HK-2 (cell line): Measurements from ENCODE around the gene GNAO1.

Source experiments
- DNase-seq: peaks from one replicate; pipeline ENCODE4 v3.0.0-alpha.2; 2018; ENCODE audit not compliant: unreplicated experiment

The GNAO1 gene

DNA sequence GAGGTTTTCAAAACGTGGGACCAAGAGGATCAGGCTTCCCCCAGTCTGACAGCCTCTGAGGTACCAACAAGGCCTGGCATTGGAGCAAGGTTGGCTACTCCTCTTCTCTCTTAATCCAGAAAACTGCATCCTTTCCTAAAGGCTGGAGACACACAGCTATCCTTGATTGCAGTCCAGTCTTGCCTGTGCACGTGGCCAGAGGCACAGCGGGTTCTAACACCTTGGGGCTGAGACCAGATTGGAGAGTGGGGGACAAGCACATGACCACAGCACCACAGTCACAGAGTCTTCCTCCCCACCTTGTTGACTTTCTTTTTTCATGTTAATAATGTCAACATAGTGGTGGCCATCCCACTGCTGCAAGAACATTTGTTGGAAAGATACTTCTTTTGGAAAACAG, 46.9 kb downstream of the GNAO1 start:
- no peak for DNase-seq

DNA sequence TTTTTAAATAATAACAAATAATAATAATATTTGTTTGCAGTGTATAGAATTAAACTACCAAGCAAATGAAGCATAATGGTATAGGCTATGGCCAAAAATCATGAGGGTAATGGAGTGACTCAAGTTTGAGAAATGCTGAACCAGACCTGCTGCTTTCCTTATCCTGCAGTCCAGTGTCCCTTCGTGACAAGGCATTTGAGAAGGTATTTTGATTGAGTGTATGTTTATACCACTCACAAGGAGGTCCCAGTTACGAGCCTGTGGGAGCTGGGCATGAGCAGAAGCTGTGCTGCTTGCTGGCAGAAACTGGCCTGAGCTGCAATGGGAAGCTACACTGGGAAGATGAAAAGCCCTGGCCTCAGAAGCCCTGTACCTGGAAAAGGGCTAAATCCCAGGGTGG, 50.3 kb downstream of the GNAO1 start:
- no peak for DNase-seq

DNA sequence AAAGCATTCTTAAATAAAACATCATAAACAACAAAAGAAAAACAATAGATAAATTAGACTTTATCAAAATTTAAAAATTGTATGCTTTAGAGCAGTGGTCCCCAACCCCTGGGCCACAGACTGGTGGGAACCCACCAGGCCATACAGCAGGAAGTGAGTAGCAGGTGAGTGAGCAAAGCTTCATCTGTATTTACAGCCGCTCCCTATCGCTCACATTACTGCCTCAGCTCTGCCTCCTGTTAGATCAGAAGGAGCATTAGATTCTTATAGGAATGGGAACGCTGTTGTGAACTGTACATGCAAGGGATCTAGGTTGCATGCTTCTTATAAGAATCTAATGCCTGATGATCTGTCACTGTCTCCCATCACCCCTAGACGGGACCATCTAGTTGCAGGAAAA, 51.5 kb downstream of the GNAO1 start:
- DNase-seq, result no peak

DNA sequence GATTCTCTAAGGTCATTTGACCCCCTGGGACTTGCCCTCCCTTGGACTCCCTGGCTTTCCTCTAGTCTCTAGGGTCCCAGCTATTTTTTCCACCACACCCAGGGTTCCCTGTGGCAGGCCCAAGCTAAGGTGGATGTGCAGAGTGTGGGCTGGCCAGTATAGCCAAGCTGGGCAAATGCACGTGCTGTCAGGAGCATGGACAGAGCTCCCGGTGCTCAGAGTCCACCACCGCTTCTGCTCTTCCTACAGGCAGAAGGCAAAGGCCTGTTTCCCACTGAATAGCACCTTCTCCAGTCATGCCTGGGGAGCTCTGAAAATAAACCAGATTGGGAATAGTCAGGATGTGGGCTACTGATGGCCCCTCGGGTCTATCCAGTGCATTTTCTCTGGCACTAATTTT, 53.3 kb downstream of the GNAO1 start:
- DNase-seq, result no peak

DNA sequence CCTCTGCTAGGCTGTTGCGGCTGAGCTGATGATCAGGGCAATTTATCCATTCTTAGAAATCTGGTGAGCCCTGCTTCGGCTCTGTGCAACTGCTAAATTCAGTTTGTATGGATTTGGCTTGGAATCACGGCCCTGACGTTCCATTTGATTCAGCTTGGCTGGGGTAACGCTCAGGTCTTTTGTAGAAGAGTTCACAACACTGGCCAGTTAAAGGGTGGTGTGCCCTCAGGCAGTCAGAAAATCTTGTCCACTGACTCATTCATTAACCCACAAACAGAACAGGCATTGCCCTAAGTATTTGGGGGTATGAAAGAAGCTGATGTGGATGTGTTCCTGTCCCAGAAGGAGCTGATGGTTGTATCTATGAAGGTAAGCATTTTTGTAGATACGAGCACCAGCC, 53.9 kb downstream of the GNAO1 start:
- no peak for DNase-seq

DNA sequence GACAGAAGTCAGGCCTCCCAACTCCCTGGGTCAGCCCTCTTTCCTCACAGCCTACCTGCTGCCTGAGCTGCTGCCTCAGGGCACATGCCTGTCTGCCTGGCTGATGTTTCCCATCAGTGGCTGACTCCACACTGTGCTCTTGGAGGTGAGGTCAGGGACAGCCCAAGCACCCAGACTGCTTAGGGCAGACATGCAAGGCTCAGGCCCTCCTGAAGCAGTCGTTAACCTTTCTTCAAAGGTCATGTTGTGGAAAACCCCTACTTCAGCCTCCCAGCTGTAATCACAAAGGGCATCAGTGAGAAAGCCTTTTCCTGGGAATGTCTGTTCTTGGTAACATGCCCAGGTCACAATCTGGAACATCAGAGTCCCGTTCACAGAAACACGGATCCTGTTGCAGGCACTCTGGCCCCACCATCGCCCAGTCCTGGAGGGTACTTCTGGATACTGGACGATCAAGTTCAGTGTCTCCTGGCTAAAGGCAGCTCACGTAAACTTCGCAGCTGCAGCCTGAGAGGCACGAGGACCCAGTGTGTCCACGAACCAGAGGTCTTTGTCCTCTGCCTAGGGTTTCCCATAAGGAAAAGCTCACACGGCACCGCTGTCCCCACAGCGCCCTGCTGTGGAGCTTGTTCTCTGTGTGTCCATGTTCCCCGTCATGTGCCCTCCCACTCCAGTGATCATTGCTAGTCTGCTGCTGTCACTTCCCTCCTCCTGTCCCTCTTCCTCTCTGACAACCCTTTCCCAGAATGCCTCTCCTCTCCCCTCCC, 54.9 kb downstream of the GNAO1 start:
- peak; percentile 58 for DNase-seq

DNA sequence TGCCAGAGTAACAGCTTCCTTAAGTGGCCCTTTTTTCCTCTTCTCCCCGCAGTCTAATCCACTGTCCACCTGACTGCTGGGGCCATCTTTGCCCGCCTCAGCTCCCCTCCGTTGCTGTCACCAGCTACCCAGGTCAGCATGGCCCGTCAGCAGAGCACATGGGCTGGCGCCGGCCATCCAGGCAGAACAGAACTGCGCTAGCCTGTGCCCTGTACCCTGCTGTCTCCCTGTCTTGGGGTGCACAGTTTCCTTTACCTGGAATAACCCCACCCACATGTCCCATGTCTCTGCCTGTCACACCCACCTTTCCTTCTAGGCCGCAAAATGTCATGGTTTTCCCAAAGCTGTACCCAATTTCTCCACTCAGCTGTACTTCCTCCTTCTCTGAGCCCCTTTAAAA, 55.7 kb downstream of the GNAO1 start:
- no peak for DNase-seq

DNA sequence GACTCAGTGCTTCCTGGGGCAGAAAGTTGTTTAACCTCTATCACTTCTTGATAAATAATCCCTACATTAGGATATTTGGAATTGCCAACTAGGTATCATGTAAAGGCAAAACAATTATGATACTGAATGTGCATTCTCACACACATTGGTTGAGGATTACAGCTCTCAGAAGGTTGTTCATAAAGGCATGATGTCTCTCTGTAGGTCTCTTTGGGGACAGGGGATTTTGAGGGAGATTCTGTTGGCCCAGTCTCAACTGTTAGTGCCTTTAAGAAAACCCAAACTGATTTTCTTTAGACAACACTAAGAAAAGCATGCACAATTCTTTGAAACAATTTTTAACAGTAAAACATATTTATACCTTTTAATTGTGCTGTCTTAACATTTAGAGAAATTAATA, 56.5 kb downstream of the GNAO1 start:
- DNase-seq, result no peak

DNA sequence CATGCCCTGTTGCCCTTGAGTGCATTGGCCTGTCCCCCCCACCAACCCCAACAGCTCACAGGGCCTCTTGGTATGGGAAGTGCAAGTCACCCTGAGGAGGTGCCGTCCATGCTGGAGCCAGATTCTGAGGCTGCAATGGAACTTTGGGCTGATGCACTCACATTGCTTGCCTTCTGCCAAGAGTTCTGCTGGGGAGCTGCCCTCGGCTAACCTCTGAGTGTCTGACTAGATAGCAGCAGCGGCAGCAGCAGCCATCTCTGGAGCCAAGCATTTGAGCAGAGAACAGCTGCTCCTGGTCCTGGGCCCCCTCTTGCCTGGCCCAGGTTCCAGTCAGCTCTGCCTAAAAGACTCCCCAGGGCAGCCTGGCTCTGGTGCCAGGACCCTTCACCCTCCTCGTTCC, 61.5 kb downstream of the GNAO1 start:
- no peak for DNase-seq

DNA sequence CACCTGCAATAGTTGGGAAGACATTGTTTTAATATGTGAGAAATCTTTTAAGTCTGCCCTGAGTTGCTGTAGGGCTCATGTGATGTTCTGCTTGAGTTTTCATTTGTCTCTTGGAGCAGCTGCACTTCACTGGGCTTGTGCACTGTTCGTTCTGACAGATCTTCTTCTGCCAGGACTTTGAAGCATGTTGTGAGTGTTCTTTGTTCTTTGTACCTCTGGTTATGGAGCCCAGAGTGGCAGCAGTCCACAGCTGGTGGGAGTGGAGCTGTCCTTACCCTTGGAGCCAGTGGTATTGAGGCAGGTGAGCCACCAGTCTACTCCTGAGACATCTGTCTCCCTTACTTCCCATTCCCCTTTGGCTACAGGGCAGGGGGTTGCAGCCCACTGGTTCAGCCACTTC, 64.6 kb downstream of the GNAO1 start:
- DNase-seq, result no peak

DNA sequence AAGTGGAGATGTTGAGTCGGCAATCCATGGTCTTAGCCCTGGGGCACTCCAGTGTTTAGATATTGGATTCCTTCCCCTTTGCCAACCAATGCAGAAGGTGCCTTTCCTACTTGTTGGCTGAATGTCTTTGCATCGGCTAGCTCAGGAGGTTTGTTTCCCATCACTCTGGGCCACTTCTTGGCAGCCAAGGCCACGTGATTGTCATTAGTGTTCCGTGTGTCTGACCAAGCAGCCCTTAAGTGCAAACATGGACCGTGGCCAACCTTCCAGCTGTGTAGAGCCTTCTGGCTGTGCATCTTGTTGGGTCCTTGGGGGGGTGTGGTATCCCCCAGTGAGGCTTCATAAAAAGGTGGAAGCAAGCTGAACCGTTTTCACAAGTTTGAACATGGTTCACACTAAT, 66.0 kb downstream of the GNAO1 start:
- no peak for DNase-seq

DNA sequence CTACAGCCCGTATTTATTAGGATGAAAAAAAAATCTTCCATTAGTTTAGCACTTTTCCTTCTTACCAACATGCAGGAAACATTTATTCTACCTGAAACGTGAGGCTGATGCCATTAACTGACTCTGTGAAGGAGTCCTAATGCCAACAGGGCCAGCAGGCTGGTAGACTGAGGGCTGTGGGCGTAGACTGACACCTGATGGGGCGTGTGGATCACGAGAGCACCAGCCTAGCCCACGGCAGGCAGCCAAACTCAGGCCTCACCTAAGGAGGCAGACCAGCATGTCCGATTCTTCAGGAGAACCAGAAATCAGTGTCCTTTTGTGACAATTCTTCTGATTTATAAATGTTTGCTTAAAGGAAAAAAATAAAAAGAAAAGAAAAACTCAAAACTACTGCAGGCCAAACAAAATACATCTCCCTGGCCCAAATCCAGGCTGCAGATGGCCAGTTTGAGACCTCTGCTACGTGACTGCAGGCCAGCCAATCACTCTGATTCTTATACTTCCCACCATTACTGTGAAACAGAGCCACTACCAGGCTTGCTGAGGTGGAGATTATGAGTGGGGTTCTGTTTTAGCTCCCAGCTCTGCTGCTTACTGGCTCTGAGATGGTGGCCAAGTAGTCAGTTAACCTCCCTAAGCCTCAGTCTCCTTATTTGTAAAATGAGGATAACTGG, 66.5 kb downstream of the GNAO1 start:
- no peak for DNase-seq

DNA sequence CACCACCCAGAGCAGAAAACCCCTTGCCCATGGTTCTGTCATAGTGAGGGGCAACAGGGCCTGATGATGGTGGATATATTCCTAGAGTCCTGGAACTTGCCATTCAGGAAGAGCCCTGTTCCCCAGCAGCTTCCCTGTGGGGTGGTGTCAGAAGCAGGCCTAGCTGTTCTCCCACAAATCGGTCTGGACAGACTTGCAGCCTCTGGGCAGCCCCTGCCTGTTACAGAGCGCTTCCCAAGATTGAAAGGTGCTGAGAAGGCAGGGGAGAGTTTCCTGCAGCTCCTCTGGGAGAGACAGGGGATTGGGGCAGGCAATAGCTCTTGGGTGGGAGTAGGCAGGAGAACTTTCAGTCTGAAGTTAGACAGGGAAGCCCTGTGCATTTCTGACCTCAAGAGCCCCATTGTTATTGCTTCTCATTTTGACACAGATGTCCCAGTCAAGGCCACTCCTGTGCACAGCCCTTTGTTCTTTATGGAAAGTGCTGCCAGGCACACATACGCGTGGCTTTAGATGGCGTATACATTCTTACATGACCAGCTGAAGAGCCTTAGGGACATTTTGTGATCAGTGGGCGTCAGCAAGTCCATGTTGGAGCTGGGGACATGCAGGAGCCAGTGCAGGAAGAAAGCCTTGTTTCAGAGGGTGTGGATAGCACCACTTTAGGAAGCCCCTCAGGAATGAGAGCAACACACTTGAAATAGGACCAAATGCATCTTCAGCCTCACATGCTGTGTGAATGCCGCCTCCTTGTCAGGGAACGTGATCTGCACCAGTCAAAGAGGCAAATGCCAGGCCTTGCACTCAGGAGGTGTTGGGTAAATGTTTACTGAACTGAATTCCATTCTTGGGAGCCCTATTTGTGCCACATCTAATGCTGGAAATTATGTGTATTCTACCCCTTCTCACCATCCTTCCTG, 67.5 kb downstream of the GNAO1 start:
- no peak for DNase-seq

DNA sequence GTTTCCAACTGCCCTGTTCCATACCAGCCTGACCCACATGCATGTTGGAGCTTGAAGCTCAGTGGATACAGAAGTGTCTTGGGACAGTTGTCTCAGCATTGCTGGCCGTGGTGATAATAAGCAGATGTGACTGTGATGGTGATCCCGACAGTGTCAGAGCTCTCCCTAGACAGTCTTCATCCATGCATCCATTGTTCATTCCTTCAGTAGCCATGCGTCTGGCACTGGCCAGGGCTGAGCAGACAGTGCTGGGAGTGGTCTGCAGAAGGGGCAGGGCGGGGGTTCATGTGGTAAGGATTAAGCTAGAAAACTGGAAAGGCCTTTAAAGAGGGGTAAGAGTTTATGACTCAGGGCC, 68.1 kb downstream of the GNAO1 start:
- DNase-seq, result no peak

DNA sequence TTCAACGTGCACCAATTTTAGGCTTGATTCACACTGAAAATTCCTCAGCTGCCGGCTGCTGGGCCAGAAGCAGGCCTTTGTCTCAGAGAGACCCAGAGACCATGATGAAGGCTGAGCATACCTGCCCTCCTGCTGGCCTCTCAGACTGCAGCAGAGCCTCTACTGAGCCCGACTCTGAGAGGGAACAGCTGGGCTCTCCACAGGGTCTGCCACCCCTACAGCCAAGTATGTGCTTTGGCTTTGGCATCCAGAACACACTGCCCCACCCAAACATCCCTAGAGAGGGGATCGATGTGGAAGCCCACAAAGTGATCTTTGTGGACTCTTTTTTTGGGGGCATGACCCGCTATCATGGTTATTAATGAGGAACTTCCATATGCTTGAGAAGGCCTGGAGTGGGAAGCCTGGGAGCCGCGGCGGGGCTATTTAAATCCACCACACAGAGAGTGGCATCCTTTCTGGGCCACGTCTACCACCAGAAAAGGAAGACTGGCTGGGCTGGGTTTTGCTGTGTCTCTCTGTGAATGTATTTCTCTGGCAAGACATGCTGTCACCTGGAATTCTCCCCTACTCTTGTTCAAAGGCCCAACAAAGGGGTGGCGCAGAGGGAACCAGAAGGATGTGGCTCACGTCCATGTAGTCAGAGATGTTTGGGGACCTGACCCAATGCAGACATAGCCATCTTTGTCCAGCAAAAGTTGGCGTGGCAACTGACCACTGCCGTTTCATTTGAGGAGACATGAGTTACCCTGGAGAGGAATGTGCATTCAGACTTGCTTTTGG, 69.3 kb downstream of the GNAO1 start:
- DNase-seq, result no peak

DNA sequence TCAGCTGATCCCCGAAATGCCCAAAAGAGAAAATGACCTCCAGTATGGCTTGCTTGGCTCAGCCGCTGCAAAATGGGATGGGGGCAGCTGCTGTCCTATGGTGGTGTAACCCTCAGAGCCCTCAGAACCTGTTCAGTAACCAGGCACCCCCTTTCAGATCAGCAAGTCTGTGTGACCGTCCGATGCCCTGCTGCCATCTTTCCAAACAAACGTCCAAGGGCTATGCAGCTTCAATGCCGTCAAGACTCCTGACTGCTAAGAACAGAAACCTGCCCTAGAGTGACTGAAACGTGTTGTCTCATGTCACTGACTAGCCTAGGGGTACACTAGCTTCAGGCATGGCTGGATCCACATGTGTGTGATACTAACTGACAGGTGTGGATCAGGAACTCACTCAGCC, 70.4 kb downstream of the GNAO1 start:
- no peak for DNase-seq

DNA sequence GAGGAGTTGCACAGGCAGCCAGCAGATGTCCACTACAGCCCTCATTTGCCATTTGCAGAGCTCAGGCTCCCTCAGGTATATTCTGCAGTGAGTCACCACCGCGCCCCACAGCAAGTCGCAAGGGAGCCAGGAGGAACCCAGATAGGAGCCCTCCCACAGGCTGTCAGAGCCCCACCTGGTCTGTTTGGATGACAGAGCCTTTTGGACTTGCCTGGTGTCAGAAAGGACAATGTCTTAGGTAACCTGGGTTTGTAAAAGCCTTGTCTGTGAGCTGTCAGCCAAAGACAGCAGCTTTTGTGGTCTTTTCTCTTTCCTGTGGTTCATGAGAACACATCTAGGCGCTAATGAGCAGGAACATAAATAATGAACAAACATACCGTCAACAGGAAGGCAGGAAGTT, 70.9 kb downstream of the GNAO1 start:
- no peak for DNase-seq

DNA sequence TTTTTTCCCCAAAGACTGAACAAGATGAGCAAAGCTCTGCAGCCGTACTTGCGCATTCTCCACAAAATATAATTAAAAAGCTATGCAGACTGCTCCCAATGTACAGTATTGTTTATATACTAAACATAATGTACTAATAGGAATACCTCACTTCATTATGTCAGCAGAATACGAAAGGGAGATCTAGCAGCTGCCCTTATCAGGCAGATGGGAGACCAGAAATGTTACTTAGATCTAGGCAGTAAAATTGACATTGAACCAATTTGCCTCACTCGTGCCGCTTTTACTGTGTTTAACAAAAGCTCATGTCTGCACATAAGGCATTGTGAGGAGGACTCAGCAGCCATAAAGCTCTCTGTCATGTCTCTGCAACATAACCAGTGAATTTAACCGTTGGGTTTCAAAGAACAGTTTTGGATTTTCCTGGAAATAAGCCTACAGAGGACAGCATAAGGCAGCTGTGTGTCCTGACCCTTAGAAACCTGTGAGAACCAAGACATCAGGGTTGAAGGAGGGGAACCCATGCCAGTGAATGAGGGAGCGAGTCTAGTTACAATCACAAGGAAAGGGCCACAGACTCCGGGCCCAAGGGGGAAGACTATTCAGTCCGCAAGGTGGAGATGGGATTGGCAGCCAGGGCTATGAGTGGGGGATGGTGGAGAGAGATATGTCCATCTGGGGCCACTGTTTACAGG, 71.4 kb downstream of the GNAO1 start:
- DNase-seq, result no peak

DNA sequence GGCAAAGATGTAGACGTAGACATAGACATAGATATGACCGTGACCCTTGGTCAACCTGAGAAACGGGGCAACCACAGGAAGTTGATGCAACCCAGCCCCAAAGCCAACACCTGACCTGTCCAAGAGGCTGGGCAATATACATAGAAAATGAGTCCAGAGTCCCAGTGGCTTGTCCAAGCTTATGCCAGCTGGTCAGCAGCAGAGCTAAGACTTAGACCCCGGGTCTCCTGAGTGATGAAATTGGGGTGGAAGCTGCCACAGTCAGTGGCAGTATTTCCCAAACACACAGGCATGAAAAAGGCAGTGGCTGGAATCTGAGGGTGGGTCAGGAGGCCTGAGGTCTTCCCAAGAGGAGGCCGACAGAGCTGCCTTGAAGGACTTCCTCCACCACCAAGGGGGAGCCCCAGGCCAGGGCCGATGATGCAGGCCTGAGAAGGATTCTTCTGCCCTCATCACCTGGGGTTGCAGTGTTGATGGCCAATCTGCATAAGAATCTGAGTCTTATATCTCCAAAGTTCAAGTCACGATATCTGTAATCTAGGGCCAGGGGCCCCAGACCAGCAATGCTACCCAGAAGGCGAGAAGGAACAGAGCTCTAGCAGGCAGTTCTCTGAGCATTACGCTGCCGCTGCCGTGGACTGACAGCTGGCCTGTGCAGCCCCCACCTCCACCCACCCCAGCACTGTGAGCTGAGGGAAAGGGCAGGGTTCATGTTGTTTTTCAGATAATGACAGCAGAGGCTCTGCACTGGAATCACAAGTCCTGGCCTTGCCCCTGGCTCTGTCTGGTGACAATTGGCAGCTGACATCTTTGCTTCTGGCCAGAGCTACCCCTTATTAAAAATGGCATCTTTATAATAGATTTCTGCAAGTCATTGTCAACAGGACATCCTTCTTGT, 72.7 kb downstream of the GNAO1 start:
- no peak for DNase-seq

DNA sequence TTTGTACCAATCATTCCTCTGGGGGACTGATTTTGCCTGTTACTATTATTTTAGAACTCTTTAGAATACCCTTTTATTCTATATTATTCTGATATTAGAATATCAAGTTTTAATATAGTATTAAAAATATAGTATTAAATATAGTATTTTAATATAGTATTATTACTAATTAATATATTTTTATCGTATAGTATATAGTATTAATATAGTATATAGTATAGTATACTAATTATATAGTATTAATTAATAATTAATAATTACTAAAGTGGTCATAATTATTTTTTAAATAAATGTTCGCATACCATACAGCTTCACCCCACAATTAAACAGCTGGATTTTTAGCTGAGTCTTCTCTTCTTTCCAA, 73.3 kb downstream of the GNAO1 start:
- no peak for DNase-seq
